HG02678 (cell line): Measurements from ENCODE around the gene RBBP9.
"Not testable (repeated sequence)": the region's sequence is repeated elsewhere in the genome, so short reads cannot be mapped to it uniquely, and the experiment has no call there.

Experiments used
- ATAC-seq: cut with Tn5 transposase; IDR thresholded peaks from one replicate; pipeline ENCODE4 v1.9.1; 2021; ENCODE audit warnings: mild to moderate bottlenecking, moderate library complexity; ENCODE audit not compliant: unreplicated experiment

RBBP9 gene

DNA sequence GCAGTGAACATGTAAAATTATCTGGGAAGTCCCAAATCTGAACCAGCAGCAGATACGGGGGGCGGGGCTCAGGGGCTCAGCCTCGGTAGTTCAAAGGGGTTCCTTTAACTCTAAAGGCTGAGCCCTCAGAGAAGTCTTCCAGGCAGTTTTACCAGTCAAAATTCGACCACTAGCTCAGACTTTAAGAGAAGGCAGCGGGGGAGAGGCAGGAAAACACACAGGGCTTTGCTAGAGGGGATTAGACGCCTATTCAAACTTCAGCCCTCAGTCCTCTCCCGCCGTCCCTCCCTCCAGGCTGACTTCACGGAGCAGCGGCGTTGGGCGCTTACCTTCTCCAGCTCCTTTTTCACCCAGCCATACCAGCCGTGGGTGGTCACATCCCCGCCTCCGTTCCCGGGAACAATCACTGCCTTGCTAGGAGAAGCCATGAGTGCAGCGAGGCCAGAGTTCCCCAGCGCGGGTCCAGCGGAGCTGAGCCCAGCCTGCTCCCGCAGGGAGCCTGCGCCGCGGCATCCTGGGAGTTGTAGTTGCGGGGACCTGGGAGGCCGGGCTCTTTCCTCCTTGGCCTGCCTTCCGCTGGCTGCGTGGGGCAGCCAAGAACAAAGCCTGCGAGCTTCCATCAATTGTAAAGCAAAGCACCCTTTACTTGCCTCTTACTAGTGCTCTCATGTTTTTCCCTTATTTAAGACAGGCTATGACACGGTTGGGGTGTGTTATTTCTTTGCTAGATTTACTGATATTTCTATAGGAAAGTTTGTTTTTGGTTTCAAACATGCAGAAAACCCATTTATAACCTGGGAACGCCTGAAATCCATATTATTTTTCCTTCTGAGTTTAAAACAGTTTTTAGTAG, at the start of gene RBBP9:
RBBP9 (minus strand) TSS at position 486 of the 853 bp plus-strand sequence; CDS start at position 428, 58 bp downstream.
- ATAC-seq = peak; percentile 98

DNA sequence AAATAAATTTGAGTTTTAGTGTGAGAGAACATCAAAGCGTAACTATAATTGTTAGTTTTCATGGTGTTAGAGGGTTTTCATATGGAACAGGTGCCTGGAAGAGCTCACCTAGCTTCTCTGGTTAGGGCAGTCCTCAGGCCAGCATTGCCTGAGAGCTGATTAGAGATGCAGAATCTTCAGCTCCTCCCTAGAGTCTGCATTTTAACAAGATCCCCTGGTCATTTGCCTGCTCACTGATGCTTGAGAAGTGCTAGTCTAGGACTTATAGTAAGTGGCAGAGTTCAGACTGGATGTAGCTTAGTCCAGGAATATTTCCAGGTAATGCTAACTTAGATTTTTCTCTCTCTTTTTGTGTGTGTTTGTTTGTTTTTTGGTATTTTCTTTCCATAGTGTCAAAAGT, 48.5 kb upstream of the RBBP9 start:
- no peak for ATAC-seq

DNA sequence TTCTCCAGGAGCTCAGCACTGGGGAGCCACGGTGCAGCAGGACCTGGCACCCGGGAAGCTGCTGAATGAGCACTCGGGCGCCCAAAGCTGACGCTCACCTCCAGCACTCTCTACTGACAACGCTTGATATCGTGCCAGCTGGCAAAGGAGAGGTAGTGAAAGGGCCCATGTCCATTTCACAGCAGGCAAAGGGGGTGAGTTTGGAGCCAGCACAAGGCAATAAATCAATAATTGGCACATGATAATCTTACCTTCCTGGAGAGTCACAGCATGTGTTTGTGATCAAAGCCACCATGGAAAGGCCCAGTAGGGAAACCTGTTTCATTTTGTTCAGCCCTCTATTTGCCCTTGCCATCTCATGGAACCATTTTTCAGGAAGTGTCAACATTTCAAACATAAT, 46.9 kb upstream of the RBBP9 start:
- ATAC-seq = no peak

DNA sequence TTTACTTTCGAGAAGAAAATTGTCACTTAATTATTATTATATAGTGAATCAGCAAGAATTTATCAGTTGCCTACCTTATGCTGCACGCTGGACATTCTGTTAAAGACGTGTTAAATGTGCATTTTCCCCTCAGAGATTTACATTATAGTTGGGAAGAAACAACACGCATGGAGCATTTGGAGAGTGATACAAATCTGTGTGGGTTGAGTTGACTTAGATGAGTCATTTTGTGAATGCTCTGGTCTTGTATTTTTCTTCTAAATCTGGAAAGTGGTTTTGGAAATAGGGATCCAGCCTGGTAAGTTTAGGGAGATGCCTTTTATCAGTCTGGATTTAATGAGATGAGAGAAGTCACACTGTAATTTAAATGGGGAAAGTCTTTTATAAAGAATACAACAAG, 46.2 kb upstream of the RBBP9 start:
- no peak for ATAC-seq

DNA sequence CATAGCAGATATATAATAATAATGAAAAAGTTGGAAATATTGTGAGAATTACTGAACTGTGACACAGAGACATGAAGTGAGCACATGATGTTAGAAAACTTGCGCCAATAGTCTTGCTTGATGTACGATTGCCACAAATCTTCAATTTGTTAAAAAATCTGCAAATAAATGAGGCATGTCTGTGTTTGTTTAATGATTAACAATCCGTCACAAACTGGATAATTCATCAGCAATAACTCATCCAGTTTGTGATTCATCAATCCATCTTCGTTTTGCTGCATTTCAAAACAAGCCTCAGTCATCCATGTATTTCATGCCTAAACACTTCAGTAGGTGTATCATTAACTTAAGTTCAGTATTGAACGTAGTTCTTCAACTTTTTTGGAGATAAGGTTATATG, 44.7 kb upstream of the RBBP9 start:
- no peak for ATAC-seq

DNA sequence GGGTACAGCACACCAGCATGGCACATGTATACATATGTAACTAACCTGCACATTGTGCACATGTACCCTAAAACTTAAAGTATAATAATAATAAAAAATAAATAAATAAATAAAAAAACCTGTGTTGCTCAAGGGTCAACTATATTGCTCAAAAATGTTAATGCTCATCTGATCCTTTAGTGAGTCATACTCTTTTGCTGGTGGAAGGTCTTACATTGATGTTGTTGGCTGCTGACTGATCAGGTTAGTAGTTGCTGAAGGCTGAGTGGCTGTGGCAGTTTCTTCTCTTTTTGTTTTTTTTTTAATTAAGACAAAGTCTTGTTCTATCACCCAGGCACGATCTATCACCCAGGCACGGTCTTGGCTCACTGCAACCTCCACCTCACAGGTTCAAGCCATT, 40.6 kb upstream of the RBBP9 start:
- no peak for ATAC-seq

DNA sequence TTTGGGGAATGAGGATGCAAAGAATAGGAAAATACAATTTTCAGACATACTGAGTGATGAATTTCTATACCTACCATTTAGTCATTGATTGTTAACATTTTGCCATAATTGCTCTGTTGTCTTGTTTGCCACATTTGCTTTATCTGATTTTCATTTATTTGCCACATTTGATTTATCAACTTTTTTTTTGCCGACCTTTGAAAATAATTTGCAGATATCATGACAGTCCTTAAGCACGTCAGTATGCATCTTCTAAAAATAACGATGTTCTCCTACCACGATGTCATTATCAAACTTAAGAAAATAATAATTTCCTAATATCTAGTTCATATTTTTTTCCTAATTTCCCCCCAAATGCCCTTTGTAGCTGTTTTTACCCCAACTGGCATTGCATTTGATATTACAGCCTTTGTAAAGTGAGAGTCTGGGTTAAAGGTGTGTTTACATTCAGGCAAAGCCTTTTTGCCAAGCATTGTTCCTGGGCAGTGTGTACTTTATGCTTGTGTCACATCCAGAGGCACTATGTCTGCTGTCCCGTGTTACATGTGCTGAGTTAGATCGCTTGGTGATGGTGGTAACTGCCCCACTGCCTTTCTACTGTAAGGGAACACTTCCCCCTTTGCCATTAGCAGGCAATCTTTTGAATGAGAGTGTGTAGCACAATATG, 37.1 kb upstream of the RBBP9 start:
- no peak for ATAC-seq

DNA sequence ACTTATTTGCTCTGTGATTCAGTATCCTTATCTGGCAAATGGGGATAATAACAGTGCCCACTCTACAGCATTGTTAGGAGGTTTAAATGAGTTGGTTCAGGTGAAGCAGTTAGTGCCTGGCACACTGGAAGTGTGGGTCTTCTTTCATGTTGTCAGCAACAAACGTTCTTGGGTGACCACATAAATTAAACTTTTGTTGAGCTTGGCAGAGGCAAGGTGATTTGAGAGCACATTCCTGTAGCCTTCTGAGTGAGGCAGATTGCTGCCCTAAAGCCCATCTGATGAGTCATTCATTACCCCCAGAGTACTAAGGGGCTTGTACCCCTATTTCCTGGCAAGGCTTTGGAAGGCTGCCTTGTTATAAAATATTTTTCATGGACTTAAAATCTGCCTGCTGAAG, 36.5 kb upstream of the RBBP9 start:
- no peak for ATAC-seq

DNA sequence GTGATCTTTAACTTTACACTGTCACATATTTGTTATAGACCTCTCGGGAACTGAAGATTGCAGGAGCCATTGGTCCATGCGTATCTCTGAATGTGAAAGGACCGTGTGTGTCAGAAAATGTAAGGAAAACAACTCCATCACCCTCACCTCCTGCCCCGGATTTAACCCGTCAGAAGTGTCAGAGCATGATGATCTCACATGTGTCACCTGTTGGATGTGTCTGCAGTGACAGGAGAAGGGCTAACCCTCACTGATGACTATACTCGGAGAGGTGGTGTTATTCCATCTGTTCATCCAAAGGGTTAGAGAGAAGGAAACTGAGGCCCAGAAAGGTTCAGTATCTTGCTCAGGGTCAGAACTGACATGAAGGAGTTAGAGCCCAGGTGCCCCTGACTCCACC, 35.6 kb upstream of the RBBP9 start:
- no peak for ATAC-seq

DNA sequence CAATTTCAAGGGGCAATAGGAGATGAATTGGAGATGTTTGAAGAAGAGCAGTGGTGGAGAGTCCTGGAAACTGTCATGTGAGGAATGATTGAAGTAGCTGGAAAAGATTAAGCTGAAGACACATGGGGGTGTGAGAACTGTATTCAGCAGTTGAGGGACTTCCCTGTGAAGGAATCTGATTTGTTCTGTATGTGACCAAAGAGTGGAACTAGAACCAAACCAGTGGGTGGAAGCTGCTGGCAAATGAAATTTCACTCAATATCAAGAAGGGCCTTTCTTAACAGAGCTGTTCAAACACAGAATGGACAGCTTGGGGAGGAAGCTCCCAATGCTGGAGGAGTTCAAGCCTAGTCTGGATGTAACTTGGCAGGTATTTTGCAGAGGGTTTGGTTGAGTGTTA, 32.0 kb upstream of the RBBP9 start:
- no peak for ATAC-seq

DNA sequence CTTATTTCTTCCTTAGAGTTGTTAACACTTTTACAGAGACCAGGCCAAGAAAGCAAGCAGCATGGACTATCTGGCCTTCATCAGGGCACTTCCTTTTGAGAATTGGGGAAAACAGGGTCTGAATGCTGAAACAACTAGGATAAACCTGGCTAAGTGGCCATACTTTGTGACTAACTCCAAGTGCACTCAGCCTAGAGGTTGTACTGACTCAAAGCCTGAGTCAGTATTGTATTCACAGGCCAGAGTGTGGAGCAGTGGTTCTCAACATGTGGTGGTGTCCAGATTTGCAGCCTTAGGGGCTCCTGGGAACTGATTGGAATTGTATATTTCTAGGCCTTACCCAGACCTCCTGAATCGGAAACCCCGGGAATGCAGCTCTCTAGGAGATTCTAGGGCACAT, 30.8 kb upstream of the RBBP9 start:
- no peak for ATAC-seq

DNA sequence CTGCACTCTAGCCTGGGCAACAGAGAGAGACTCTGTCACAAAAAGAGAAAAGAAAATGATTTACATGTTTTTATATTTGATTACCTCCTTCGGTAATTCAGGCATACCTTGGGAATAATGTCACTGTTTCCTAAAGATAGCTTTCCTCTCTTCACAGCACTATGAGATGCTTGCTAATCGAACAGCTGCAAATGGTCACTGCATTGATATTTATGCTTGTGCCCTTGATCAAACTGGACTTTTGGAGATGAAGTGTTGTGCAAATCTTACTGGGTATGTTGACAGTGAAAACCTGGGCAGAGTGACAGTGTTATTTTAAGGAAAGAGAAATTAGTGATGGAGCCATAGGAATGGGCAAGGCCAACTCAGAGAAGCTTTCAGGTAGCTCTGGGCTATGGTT, 30.3 kb upstream of the RBBP9 start:
- no peak for ATAC-seq

DNA sequence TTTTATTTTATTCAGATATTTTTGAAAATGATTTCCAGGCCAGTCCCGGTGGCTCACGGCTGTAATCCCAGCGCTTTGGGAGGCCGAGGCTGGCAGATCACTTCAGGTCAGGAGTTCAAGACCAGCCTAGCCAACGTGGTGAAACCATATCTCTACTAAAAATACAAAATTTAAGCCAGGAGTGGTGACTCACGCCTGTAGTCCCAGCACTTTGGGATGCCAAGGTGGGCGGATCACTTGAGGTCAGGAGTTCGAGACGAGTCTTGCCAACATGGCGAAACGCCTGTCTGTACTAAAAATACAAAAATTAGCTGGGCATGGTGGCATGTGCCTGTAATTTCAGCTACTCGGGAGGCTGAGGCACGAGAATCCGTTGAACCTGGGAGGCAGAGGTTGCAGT, 29.7 kb upstream of the RBBP9 start:
- not testable (repeated sequence) for ATAC-seq

DNA sequence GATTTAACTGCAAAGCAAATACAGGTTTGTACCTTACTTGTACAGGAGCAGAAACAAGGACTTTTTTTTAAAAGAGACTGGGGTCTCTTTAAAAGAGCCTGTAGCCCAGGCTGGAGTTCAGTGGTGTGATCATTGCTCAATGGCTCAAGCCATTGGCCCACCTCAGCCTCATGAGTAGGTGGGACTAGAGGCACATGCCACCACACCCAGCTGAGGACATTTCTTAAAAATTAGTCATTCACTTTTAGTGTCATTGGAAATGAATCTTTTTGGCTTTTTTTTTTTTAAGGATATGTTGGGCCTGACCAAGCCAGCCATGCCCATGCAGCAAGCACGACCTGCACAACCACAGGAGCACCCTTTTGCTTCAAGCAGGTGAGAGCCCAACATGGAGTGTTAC, 27.6 kb upstream of the RBBP9 start:
- no peak for ATAC-seq

DNA sequence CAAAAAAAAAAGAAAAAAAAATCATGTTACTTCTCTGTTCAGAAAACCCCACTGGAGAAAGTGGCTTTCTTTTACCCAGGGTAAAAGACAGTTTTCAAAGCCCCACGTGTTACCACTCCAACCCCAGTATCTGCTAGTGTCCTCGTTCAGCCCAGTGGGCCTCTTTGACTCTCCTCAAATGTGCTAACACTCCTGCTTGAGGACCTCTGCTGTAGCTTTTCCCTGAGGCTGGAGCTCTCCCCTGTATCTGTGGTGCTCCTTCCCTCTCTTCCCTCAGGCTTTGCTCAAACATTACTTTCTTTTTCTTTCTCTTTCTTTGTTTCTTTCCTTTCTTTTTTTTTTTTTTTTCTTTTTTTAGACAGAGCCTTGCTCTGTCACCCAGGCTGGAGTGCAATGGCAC, 26.0 kb upstream of the RBBP9 start:
- no peak for ATAC-seq

DNA sequence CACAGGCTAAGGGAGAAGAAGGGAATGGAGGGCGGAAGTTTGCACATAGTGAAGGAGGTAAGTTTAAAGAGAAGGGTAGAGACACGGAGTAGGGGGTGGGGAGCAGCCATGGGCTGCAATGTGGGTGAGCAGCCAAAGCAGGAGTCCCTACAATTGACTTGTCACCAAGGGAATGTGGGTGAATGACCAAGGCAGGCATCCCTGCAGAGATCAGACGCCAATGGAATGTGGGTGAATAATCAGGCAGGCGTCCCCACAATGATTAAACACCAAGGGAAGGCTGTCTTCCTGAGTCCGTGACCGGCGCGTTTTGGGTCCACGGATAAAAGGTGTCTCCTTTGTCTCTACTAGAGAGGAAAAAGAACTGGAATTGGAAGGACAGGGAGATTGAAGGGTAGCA, 25.0 kb upstream of the RBBP9 start:
- not testable (repeated sequence) for ATAC-seq

DNA sequence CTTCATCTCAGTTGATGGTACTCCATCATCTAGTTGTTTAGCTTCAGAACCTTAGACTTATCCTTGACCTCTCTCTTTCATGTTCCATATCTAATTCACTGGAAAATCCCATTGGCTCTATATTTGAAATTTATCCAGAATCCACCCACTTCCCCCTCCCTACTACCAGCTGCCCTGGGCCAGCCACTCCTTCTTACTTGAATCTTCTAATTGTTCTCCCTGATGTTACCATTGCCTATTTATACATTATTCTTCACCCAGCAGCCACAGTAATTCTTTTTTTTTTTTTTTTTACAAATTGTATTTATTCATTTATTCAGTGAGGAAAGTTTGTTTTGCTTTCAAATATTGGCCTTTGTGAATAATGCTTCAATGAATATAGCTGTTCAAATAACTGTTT, 18.9 kb upstream of the RBBP9 start:
- ATAC-seq = no peak

DNA sequence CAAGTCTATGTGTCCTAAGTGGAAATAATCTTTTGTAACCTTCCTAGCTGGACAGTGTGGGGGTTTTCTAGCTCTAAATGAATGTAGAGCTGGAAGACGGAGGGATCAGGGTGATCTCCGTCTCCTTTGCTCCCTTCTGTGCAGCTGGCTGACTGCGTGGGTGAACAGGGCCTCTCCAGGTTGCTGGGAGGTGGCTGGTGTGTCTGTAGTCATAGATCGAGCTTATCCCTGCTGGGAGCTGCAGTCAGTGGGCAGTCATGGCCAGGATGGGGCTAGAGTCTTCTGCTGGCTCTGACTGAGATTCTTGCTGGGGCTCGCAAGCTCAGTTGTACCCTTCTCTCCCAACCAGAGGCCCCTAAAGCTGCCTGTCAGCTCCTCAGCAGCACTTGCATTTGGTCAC, 17.1 kb upstream of the RBBP9 start:
- no peak for ATAC-seq

DNA sequence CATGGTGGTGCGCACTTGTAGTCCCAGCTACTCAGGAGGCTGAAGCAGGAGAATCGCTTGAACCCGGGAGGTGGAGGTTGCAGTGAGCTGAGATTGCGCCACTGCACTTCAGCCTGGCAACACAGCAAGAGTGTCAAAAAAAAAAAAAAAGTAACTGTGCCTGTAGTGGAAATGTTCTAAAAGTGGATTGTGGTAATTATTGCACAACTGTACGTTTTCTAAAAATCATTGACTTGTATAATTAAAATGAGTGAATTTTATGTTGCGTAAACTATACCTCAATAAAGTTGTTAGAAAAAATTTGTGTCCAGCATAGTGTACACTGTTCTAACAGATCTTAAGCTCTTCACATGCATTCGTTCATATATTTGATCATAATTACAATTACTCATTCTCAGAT, 16.2 kb upstream of the RBBP9 start:
- no peak for ATAC-seq

DNA sequence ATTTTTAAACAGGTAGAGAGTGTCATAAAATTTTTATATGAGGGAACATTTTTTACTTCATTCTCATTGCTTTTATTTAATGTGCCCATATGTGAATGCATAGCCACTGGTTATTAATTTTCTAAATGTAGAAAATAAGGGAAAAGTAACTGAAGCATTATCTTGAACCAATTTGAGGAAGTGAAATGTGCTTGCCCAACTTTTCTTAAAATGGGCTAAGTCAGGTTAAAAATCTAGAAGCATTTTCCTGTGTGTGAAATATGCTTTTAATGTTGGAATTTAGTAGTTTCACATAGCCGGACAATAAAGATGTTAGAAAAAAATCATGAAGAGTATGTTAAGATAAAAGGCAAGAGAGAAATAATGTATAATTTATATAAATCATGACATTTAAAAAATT, 14.5 kb upstream of the RBBP9 start:
- no peak for ATAC-seq

DNA sequence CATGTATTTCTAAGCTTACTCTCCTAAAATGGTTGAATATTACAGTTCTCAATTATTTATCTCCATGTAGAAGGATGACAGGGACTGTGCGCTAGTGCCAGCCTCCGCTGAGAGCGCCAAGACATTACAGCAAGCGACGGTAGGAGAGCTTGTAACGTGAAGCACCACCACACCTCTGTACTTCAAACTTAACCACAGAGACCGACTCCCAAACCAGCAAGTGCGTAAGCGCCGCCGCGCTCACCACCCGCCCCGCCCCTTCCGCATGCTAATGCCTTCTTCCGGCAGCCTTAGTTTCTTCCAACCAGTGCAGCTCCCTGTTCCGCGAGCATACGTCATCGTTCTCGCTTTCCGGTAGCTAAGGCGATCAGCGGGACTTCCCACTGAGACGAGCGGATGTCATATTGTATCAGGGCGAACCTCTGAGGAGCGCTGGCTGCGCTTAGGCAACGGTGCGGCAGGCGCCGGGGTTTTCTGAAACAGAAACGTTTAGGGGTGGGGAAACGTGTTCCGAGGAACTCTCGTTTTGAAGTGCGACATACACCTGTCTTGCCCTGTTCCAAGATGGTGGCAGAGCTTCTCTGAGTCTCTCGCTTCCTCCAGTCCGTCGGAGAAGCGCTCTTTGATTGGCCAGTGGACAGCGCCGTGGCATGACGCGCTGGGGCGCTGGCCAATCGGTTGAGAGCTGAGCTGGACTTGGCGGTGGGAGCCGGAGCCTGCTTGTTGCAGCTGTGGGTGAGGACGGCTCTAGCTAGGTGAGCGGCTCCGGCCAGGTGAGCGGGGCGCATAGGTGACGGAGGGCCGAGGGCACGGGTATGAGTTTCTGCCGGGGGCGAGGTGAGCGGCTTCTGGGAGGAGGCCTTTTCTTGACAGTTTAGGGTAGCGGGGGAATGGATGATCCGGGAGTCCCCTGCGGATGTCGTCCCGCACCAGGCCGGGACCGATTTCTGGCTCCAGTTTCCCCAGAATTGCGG, 10.5 kb upstream of the RBBP9 start, which contains the start of gene SEC23B:
SEC23B (plus strand) TSS at position 723 of the 974 bp plus-strand sequence. CDS start 2,896 bp downstream, outside the sequence.
- ATAC-seq = peak; percentile 93
